Measurements from ENCODE around the gene ADGRG6. TPM values are rescaled to one million over a fixed set of nuclear protein-coding genes. Genes with fewer than 3 reads are reported as not detected.

Gene ADGRG6
- total RNA-seq, 1 experiment from 2014 or later, result 5.3 TPM

GRCh38 chr6:142349215-142349823 is 47.5 kb downstream of the ADGRG6 start:
- Mint-ChIP-seq H3K4me3 (no peak overlapping the region), H3K27ac (no peak overlapping the region), H3K4me1 (peaks cover 3% of the 10 kb centered on the region; the same call in 1 of the 2 replicates), H3K9me3 (peaks cover 23% of the 10 kb centered on the region), H3K27me3 (ENCODE audit: low read depth) (no peaks in the 10 kb centered on the region), H3K36me3 (no peaks in the 10 kb centered on the region)
- ATAC-seq, result no peak
- no peak for TF ChIP-seq ATF2 (CRISPR knock-in tag; IDR thresholded peaks at IDR 0.05; ENCODE audit: borderline replicate concordance, low read depth)
- TF ChIP-seq ZNF121 (CRISPR knock-in tag; IDR thresholded peaks at IDR 0.05), result no peak
- TF ChIP-seq FOXK1 (CRISPR knock-in tag; IDR thresholded peaks at IDR 0.05), result no peak
- TF ChIP-seq TEAD1 (CRISPR knock-in tag; IDR thresholded peaks at IDR 0.05), result no peak
- no peak for TF ChIP-seq ZBTB21 (CRISPR knock-in tag; IDR thresholded peaks at IDR 0.05; ENCODE audit: borderline replicate concordance)
- peak; percentile 98 for TF ChIP-seq GABPB1 (CRISPR knock-in tag; IDR thresholded peaks at IDR 0.05)
- TF ChIP-seq ZNF138 (CRISPR knock-in tag; conservative IDR thresholded peaks at IDR 0.05), result no peak
- POLR2A ChIA-PET, result no interaction called here
- CTCF ChIA-PET, result no interaction called here
- no peak for DNase-seq (ENCODE audit: low spot score)

DNA sequence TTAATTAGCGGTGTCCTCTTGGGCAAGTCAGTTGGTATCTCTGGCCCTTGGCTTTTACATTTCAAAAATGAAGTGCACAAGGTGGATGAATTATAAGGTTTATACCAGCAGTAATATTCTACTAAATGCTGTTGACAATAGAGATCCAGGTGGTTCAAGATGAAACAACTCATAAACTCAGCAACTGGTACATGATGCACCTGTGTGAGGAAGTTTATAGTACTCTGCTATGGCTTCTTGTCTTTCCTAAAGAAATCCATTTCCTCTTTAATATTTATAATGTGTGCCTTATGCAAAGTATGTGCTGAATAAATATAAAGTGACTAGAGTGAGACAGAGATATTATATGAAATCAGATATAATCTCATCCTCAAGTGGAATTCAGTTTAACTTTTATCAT is 48.5 kb downstream of the ADGRG6 start:
- POLR2A ChIA-PET, result no interaction called here
- DNase-seq (ENCODE audit: low spot score), result no peak
- CTCF ChIA-PET, result no interaction called here
- Mint-ChIP-seq H3K4me1 (peaks cover 3% of the 10 kb centered on the region; the same call in 1 of the 2 replicates), H3K36me3 (no peaks in the 10 kb centered on the region), H3K4me3 (no peak overlapping the region), H3K27ac (no peak overlapping the region), H3K27me3 (ENCODE audit: low read depth) (no peaks in the 10 kb centered on the region), H3K9me3 (peaks cover 23% of the 10 kb centered on the region)
- no peak for ATAC-seq
- TF ChIP-seq ATF2 (CRISPR knock-in tag; IDR thresholded peaks at IDR 0.05; ENCODE audit: borderline replicate concordance, low read depth) (no peak), E2F4 (CRISPR knock-in tag; IDR thresholded peaks at IDR 0.05; ENCODE audit: borderline replicate concordance, low read depth) (no peak), ZNF423 (CRISPR knock-in tag; IDR thresholded peaks at IDR 0.05) (no peak), CREB1 (CRISPR knock-in tag; IDR thresholded peaks at IDR 0.05) (no peak), ZNF121 (CRISPR knock-in tag; IDR thresholded peaks at IDR 0.05) (no peak), ZNF317 (CRISPR knock-in tag; IDR thresholded peaks at IDR 0.05; ENCODE audit: borderline replicate concordance, low read depth) (no peak), EMX1 (CRISPR knock-in tag; IDR thresholded peaks at IDR 0.05) (no peak), MLX (CRISPR knock-in tag; IDR thresholded peaks at IDR 0.05) (no peak)
- TF ChIP-seq, protein P1, sequence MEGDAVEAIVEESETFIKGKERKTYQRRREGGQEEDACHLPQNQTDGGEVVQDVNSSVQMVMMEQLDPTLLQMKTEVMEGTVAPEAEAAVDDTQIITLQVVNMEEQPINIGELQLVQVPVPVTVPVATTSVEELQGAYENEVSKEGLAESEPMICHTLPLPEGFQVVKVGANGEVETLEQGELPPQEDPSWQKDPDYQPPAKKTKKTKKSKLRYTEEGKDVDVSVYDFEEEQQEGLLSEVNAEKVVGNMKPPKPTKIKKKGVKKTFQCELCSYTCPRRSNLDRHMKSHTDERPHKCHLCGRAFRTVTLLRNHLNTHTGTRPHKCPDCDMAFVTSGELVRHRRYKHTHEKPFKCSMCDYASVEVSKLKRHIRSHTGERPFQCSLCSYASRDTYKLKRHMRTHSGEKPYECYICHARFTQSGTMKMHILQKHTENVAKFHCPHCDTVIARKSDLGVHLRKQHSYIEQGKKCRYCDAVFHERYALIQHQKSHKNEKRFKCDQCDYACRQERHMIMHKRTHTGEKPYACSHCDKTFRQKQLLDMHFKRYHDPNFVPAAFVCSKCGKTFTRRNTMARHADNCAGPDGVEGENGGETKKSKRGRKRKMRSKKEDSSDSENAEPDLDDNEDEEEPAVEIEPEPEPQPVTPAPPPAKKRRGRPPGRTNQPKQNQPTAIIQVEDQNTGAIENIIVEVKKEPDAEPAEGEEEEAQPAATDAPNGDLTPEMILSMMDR (IDR thresholded peaks at IDR 0.05), result no peak

DNA sequence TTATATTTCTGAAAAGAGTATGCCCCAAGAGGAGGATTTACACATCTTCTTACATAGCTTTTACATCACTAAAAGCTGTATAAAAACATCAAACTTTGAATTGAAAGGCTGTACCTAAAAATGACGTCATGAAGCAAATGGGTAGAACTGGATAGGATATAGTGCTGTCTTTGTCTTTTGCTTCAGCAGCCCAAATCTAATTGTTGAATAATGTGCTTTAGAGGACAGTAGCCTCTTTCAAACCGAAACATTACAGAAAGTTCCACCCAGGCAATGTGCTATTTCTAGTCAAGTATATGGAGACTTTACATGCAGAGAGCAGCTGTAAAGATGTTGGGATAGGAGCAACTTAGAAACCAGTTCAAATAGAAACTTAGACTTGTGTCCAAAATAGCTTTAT is 51.9 kb downstream of the ADGRG6 start:
- CTCF ChIA-PET, result no interaction called here
- H3K4me3 Mint-ChIP-seq, result no peak overlapping the region
- no peak for DNase-seq (ENCODE audit: low spot score)
- TF ChIP-seq CDX4 (CRISPR knock-in tag; IDR thresholded peaks at IDR 0.05; ENCODE audit: borderline replicate concordance), result no peak
- TF ChIP-seq AFF4 (CRISPR knock-in tag; IDR thresholded peaks at IDR 0.05; ENCODE audit: borderline replicate concordance), result no peak
- no peak for TF ChIP-seq HMGA2 (CRISPR knock-in tag; IDR thresholded peaks at IDR 0.05)
- TF ChIP-seq ZNF263 (CRISPR knock-in tag; IDR thresholded peaks at IDR 0.05; ENCODE audit: low read depth), result no peak
- TF ChIP-seq SMAD3 (CRISPR knock-in tag; IDR thresholded peaks at IDR 0.05; ENCODE audit: borderline replicate concordance), result no peak
- no peak for TF ChIP-seq MXD4 (CRISPR knock-in tag; IDR thresholded peaks at IDR 0.05; ENCODE audit: borderline replicate concordance)
- no peak for TF ChIP-seq SOX15 (CRISPR knock-in tag; IDR thresholded peaks at IDR 0.05)

More for the DNA sequence above, 51.9 kb downstream of the ADGRG6 start:
- no peak overlapping the region for H3K27ac Mint-ChIP-seq
- POLR2A ChIA-PET, result no interaction called here
- peaks cover 16% of the 10 kb centered on the region for H3K9me3 Mint-ChIP-seq
- no peaks in the 10 kb centered on the region for H3K27me3 Mint-ChIP-seq (ENCODE audit: low read depth)
- H3K36me3 Mint-ChIP-seq, result no peaks in the 10 kb centered on the region
- peaks cover 3% of the 10 kb centered on the region; the same call in 1 of the 2 replicates for H3K4me1 Mint-ChIP-seq
- no peak for ATAC-seq
